Subcutaneous adipose tissue (tissue), 4 donors: Measurements from ENCODE around the gene MIGA2. TPM values are rescaled to one million over a fixed set of nuclear protein-coding genes. Genes with fewer than 3 reads are reported as not detected.

Source experiments
- CTCF ChIP-seq: fragments of 450-650 bp; IDR thresholded peaks from one replicate; pipeline ENCODE4 v1.5.1; 2016; ENCODE audit warnings: low read depth, mild to moderate bottlenecking, control low read depth, antibody characterized with exemption, moderate library complexity
- total RNA-seq, 4 donors: library from RNA; depleted of rRNA; stranded (reverse); fragments of >200 nt; gene quantifications; one replicate each; pipeline ENCODE4 v1.1.0, GENCODE V29; 2016

MIGA2 gene
- total RNA-seq, 4 donors from 2014 or later: 8.8 to 50.5 (median 12.4) TPM

- TF ChIP-seq CTCF: no peak
Observed at GRCh38 chr9:129040113-129040643, 3.8 kb downstream of the MIGA2 start.

DNA sequence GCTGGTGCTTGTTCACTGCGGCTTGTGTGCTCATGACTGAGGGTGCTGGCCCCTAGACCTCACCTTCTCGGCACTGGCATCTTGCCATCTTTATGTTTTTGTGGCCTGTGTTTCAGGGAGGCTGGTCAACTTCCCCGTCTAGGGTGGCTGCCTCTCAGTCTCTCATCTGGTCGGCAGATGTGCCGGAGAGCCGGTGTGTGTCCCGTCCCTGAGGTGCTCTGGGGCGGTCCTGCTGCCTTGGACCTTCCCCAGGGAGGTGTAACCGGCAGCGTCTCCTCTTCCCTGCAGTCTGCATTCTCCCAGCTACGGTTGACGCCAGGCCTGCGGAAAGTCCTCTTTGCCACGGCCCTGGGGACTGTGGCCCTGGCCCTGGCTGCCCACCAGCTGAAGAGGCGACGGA is 5.6 kb downstream of the MIGA2 start:
- no peak for TF ChIP-seq CTCF

GRCh38 chr9:129052592-129052991 is 16.2 kb downstream of the MIGA2 start:
- TF ChIP-seq CTCF: no peak

- no peak for TF ChIP-seq CTCF
Observed at GRCh38 chr9:129053020-129053419, 16.6 kb downstream of the MIGA2 start.

- TF ChIP-seq CTCF: no peak
Observed at GRCh38 chr9:129054163-129054851, 17.9 kb downstream of the MIGA2 start.

- no peak for TF ChIP-seq CTCF
Observed at GRCh38 chr9:129058965-129059795, 22.8 kb downstream of the MIGA2 start.
